GM19463 (cell line): ENCODE data around the gene TBC1D5.
"Not testable (repeated sequence)": the region's sequence is repeated elsewhere in the genome, so short reads cannot be mapped to it uniquely, and the experiment has no call there.

Source experiments
- ATAC-seq: cut with Tn5 transposase; IDR thresholded peaks from one replicate; pipeline ENCODE4 v1.9.1; 2021; ENCODE audit warnings: mild to moderate bottlenecking, moderate library complexity; ENCODE audit not compliant: unreplicated experiment

TBC1D5 gene

DNA sequence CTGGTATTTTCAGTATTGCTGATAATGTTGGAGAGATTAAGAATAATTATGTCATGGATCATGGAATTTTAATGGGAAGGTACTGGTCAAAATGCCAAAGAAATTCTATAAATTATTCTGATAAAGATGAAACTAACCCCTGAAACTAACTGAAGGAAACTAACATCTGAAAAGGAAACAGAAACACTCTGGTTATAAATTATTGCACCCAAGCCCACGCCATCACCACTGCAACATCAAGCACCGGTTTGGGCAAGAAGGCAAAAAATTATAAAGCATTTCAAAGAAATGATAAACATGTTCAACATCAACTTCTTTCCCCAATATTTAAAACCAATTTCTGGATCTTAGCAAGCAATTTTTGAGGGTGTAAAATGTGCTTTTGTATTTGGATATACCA, 372.5 kb downstream of the TBC1D5 start:
- no peak for ATAC-seq

DNA sequence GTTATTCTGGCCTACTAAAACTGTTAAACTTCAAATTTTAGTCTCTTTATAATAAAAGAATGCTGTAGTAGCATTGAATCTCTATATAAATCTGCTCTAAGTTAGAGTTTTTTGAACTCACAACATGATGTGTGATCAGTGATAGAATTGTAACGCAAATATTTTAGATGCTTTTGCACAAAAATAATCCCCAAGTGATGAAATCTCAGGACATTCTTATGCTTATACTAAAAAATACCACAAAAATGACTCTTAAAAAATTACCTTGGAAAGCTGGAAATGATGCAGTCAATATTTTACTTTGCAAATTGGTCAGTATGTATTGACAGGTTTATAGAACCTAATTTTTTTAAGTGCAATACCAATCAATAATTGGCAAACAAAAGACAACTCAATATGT, 375.3 kb downstream of the TBC1D5 start:
- ATAC-seq, result no peak

DNA sequence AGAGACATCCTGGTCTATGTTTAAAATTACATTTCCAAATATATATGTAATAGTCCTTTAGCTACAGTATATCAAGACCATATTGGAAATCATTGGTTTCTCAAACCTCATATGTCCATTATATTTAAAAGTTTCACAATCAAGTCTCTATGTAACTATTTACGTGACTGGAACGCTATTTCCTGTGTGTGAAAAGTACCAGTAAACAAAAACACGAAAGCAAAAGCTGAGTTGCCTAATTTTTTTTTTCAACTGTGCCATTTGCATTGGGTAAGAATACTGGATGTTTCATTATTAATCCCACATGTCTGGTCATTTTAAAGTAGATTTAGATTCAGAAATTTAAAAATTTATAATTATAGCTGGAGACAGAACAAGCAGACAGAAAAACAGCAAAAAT, 381.4 kb downstream of the TBC1D5 start:
- ATAC-seq, result no peak

DNA sequence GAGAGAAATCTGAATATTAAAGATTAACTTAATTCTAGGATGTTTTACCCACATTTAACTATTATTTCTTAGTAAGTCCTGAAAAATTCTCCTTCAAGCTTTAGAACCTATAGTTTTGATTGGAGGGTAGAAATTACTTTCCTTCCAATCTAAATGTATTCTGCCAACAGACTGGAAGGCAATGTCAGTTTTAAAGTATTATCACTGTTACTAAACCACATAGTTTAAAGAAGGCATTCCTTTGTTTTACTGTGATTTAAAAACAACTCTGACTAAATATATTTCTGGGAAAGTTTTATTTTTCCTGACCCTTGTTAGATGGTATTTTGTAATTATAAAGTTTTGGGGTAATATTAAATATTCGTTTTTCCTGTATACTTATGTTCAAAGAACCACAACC, 382.5 kb downstream of the TBC1D5 start:
- ATAC-seq, result no peak

DNA sequence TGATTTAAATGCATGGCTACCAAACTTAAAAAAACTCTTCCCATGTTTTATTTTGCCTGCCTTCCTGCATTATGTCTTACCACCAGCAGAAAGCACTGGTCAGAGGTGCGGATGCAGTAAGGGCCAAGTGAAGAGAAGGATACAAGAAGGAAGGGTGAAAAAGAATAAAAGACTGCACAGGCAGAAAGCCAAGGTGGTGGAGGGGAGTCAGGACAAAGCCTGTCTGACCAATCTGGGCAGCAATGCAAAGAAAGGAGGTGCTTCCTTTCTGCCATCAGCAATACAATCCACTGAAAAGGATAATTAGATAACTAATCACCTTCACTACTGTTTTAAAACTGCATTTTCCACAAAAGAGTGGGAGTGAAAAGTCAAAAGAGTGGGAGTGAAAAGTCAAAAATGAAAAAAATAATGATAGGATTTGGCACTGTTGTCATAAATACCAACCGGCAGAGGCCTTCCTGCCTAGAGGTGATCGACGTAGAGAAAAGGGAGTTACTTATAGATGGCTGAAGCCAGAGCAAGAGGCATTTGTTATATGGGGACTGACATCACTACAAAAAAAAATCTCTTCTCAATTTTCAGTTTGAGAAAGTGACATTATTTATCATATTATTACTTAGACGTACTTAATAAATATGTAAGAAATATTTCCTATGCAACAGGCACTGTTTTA, 385.3 kb downstream of the TBC1D5 start:
- ATAC-seq, result no peak

DNA sequence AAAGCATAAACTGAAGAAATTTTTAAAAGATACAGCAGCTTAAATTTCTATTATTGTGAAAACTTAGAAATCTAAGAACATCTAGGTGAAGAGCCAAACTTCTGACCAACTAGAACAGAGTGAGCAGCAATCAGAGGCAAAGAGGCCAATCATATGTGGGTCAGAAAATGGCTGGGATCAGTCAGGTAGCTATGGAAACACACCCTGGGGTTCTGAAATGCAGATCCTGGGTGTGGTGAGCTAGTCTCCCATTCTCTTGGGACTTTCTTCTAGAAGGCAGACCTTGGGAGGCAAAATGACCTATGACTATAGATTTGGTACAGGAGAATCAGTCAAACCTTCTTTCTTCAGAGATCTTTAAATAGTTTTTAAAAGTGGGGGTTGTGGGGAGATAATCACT, 385.8 kb downstream of the TBC1D5 start:
- no peak for ATAC-seq

DNA sequence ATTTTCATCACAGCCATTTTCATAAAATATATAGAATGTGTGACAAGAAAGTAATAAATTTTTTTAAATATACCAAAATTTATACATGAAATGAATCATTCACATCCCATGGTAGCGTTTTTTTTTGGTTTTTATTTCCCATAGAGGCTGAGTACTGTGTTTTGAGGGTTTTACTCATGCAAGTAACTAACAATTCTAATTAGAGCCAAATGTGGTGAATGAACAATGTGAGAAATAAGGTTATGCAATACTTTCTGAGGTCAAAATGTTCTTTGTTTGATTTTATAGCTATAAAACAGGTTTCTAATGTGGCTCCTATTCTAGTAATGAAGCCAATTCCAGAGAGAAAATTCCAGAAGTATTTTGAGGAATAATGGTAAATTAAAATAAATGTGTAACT, 386.8 kb downstream of the TBC1D5 start:
- no peak for ATAC-seq

DNA sequence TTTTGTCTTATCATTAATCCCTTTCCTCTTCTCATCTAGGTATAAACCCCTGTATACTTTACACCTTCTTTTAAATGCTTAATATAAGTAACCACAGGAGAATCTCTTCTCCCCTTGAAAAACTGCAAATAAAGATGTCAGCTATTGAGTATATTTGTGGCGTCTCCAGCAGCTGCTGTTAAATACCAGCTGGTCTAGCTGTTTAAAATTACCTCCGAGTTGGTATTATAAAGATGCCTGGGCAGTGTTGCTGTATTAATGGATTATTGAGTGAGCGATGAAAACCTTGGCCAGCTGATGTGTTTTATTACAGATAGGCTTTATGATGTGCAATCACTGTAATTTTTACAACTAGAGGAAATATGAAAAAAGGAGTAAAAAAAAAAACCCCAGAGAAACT, 388.1 kb downstream of the TBC1D5 start:
- no peak for ATAC-seq

DNA sequence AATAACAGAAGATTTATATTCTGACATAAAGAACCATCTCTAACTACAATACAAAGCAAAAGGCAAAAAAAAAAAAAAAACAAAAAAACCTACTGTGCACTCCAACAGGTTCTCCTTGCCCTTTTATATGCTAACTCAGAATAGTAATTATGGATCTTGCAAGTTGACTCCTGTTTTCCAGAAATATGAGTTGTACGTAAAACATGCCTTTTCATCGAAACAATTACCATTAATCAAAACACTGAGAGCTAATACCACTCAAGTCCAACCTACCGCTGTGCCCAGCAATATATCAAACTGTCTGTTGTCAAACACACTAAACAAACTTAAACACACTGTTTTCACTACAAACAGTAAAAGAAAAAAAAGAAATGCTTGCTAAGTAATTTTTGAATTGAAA, 389.8 kb downstream of the TBC1D5 start:
- no peak for ATAC-seq

DNA sequence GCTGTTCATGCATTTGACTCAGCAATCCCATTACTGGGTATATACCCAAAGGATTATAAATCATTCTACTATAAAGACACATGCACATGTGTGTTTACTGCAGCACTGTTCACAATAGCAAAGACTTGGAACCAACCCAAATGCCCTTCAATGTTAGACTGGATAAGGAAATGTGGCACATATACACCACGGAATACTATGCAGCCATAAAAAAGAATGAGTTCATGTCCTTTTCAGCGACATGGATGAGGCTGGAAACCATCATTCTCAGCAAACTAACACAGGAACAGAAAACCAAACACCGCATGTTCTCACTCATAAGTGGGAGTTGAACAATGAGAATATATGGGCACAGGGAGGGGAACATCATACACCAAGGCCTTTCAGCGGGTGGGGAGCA, 391.2 kb downstream of the TBC1D5 start:
- ATAC-seq, result not testable (repeated sequence)

DNA sequence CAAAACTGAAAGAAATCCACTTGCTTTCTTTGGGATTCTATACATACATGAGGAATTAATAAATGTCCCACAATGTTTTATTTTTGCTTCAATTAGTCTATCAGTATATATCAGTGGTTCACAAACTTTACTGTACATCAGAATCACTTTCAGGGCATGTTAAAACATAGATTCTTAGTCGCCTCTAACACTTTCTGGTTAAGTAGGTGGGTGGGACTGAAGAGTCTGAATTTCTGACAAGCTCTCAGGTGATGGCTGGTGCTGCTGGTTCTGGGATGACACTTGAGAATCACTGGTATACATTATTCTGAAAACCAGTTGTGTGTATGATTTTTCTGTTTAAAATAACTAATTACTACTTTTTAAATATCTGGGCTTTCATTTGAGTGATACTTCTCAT, 393.3 kb downstream of the TBC1D5 start:
- no peak for ATAC-seq

DNA sequence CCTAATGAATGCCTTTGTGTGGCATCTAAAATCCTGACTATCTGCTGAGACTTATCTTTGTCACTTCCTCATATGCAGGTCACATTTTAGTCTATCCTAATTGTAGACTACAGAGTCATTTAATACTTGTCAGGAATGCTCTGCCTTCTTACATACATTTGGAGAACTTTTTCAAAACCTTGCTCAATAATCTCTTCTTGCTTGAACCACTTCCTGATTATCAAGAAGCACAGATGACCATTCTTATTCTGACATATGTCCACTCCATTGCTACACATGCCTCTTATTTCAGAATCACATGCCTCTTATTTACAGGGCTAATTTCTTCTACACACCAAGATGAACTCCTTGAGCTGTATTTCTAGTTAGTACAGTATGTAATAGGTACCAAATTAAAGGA, 400.3 kb downstream of the TBC1D5 start:
- ATAC-seq, result no peak

DNA sequence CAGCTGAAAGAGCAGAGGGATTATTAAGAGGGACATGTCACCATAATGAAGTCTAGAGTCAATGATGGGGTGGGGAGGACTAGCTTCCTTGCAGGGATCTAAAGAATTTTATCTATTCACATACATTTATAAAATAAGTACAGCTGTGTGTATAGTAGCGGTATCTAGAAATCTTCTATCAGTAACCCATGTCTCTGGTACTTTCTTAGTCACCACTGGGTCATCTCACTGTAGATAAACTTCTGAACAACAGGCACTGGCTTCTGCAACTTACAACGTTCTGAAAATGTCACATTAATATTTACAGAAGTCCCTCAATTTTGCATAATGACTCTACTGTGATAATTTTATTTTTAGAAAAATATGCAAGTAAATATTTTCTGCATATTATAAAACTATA, 401.7 kb downstream of the TBC1D5 start:
- ATAC-seq, result no peak

DNA sequence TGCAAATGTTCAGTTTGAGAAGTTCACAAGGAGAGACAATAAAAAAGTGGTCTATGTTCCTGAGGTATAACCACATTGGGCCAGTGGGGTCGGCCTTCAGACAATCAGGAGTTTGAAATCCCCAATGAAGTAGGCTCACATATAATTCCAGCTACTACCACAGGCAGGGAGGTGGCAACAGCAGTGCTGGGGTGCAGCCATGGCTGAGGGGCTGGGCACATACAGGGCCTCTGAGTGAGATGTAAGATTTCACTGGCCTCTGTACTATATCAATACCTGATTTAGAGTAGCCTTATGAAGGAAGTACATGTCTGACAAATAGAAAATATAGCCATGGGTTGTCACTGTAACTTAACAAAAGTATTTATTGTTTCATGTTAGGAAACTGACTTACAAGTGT, 402.2 kb downstream of the TBC1D5 start:
- no peak for ATAC-seq

DNA sequence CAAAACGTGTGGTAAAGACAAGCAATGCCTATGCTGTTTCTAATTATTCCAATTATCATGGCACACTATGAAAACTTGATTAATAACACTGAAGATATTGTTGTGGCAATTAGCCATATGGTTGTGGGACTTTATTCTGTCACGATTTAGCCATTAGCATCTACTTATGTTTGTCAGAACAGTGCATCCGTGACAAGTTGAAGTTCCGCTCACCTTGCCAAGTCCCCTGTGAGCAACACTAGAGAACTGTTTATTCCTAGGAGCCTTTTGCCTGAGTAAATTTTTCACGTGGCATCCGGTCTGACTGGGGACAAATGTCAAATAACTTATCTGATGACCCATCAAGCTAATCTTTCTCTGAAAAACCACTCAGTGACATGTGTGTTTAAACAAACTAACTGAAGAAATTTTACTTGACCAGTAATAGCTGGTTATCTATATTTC, 403.3 kb downstream of the TBC1D5 start:
- ATAC-seq, result no peak

DNA sequence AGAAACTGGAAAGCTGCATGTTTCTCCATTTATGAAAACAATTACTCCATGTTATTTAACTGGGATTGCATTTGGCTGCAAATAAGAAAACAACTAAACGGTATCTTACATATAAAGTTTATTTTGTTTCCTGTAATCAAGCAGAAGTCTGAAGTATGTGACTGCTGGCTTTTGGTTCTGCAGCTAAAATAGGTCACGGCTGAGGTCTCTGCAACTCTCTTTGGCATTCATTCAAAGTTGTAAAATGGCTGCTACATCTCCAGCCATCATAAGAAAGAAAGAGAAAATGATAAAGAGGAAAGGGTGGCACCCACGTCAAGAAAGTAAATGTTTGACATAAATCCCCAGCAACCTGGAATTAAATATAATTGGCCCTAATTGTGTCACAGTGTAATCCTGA, 406.1 kb downstream of the TBC1D5 start:
- no peak for ATAC-seq

DNA sequence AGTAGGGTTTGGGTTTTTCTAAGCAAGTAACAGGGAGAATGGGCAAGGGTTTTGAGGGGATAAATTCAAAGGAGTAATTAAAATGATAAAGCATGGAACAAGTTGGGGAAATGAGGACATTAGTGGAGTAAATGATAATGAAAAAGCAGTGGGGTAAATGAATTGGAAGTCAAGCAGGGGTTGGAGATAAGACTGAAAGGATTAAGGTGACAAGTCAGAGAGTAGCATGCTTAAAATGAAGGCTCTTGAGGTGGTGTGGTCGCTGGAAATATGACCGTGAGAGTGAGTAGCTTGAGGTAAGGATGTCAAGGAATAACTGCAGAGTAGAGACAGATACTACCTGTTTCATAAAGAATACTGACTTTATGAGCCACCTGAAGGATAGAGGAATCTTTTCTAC, 408.5 kb downstream of the TBC1D5 start:
- no peak for ATAC-seq

DNA sequence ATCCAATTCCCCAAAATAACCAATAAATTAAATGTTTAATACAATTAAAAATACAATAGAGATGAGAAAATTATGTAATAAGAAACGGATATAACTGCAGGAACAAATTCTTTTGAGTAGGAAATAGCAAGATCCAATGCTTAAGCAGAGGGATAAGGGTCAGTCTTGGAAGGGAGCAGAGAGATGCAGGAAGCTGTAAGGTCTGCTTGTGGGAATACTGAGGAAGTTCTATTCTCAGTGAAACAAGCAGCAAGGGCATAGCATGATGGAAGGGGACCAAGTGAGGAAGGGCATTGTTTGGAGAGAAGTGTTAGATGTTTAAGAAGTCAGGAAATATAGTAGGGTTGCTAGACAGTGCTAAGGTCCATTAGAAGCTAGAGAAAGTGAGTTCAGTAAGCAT, 409.0 kb downstream of the TBC1D5 start:
- ATAC-seq, result no peak

DNA sequence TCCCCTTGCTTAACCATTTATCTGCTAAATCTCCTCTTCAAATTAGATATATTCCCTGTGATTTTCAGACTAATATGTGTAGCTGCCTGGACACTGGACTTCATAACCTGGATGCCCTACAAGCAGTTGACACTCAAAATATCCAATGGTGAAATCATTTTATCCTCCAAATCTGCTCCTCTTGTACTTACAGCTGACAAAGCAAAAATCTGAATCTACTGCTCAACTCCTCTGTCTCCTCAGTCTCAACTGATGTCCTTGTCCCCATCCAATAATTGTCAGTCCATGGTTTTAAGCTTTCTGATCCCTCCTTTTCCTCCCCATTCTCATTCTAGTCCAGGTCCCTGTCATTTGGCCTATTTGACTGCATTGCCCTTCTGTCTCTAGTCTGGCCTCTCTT, 411.8 kb downstream of the TBC1D5 start:
- ATAC-seq, result no peak

DNA sequence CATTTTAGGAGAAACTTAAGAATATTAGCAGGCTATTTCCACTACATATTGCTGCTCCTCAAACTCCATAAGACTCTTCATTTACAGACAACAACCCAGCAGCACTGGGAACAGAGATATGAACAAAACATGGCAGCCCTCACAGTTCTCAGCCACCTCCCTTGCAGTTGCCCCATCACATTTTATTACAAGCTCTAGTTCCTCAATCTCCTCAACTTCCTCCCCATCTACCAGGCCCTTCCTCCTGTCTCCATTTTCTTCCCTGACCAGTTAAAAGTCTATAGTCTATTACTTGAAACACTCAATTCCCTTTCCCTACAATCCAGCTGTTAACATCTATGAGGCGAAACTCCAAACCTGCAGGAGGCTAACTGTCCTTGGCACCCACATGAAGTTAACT, 412.5 kb downstream of the TBC1D5 start:
- no peak for ATAC-seq

DNA sequence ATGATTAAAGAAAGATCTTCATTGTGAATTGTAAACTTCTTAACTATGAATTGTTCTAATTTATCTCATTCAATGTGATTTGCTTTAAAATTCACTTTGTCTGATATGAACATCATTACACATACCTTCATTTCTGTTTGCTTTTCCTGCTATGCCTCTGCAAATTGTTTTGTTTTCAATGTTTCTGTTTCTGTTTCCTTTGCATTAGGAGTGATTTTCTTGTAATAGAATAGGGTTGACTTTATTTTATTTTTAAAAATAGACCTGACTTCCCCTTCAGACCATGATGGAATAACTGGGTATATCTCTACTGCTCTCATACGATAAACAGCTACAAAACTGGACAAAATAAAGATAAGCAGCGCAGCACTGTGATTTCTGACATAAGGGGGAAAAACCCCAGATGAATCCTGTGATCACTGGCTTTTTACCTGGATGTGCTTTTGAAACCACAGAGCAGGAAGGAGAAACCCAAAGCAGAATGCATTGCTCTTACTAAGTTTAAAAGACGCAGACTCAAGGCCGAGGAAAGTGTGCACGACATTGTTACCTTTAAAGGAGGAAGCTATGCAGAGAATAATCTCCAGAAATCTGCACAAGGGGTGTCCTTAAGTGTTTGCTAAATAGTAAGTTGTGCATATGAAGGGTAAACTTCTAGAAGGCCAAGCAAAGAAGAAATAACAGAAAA, 420.2 kb downstream of the TBC1D5 start:
- ATAC-seq, result peak; percentile 71

DNA sequence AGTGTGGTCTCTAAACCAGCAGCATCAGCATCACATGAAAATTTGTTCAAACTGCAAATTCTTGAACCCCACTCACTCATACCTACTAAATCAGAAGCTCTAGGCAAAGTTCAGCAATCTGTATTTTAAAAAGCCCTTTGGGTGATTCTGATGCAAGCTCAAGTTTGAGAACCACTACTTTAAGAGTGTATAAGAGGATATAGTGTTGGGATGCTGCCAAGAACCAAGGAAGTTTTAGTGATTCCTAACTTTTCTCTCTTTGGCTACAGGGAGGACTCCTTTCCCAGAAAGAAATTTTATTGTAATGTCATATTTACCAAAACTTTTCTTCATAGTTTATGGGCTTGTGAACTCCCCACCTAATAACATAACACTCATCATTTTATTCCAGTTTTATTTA, 422.2 kb downstream of the TBC1D5 start:
- no peak for ATAC-seq

DNA sequence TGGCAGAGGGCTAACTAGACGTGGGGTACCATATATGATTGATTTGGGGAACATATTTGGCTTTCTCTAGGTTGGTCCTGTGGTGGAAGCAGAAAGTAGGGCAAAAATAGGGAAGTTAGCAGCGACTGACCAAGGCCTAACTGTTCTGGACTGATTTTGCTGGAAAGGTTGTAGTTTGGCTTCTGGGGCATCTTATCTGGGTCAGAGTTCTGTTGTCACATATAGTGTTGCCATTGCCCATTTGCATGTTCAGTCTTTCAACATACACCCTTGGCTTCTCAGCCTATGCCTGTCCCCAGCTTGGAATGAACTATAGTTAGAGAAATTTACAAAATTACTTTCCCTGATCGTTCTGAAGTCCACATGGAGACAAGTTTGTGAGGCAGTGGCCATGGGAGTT, 426.5 kb downstream of the TBC1D5 start:
- ATAC-seq, result no peak
